IMR-90 (cell line): Measurements from ENCODE around the gene DAAM2. TPM values are rescaled to one million over a fixed set of nuclear protein-coding genes. Genes with fewer than 3 reads are reported as not detected.

Source experiments
- ATAC-seq: fragments of 200-7000 bp; cut with Tn5 transposase; 2 replicates; pipeline ENCODE4 v1.9.1; 2020; ENCODE audit warnings: low read depth, mild to moderate bottlenecking, moderate library complexity
- BruUV-seq: library from RNA; stranded (reverse); fragments of 400-500 nt; replicated peaks from 2 replicates; lab custom pipeline; 2021; lab: Mats Ljungman, UMichigan
- CTCF ChIA-PET: fragments of 300-600 bp; formaldehyde crosslinking; extraction: SDS; loops from one replicate; lab custom pipeline; 2021; ENCODE audit warnings: antibody characterized with exemption; lab: Yijun Ruan, JAX
- POLR2A ChIA-PET: fragments of 300-600 bp; sonication (Branson Sonifier 250); formaldehyde crosslinking; loops from one replicate; lab custom pipeline; 2022; ENCODE audit warnings: antibody characterized with exemption; ENCODE audit not compliant: unreplicated experiment; lab: Charles Lee
- DNase-seq: peaks from one replicate; pipeline ENCODE4 v3.0.0; 2013
- H2AFZ ChIP-seq: replicated peaks from 2 replicates; pipeline ENCODE3; 2013; ENCODE audit warnings: low read length, mild to moderate bottlenecking; ENCODE audit not compliant: poor library complexity
- H2AK5ac ChIP-seq: 2 replicates; pipeline ENCODE4 v1.6.1; 2013; ENCODE audit warnings: low read depth, low read length, inconsistent platforms
- H2AK9ac ChIP-seq: replicated peaks from 2 replicates; pipeline ENCODE3; 2013; ENCODE audit warnings: mild to moderate bottlenecking, low read depth, low read length, moderate library complexity; ENCODE audit not compliant: poor library complexity
- H2BK120ac ChIP-seq: 2 replicates; pipeline ENCODE4 v1.6.1; 2013; ENCODE audit warnings: low read depth, low read length, inconsistent platforms
- H2BK15ac ChIP-seq: 3 replicates; pipeline ENCODE4 v1.6.1; 2013; ENCODE audit warnings: low read depth, low read length, inconsistent platforms
- H2BK20ac ChIP-seq: 2 replicates; pipeline ENCODE4 v1.6.1; 2013; ENCODE audit warnings: low read depth, mild to moderate bottlenecking, inconsistent platforms, low read length, moderate library complexity
- H2BK5ac ChIP-seq: 2 replicates; pipeline ENCODE4 v1.6.1; 2013; ENCODE audit warnings: mild to moderate bottlenecking, low read depth, low read length, inconsistent platforms; ENCODE audit not compliant: poor library complexity, severe bottlenecking
- H3K14ac ChIP-seq: replicated peaks from 2 replicates; pipeline ENCODE4 v1.6.1; 2013; ENCODE audit warnings: low read depth, low read length, inconsistent platforms
- H3K18ac ChIP-seq: 2 replicates; pipeline ENCODE4 v1.6.1; 2013; ENCODE audit warnings: low read depth, low read length, control low read depth
- H3K23ac ChIP-seq: 2 replicates; pipeline ENCODE4 v1.6.1; 2013; ENCODE audit warnings: low read depth, low read length, inconsistent platforms
- H3K27ac ChIP-seq: 2 replicates; pipeline ENCODE4 v1.5.1; 2013; ENCODE audit warnings: mild to moderate bottlenecking, control low read depth, low read length; ENCODE audit not compliant: insufficient read depth
- H3K27me3 ChIP-seq: 2 replicates; pipeline ENCODE4 v1.6.1; 2013; ENCODE audit warnings: low read length; ENCODE audit not compliant: control insufficient read depth, insufficient read depth
- H3K36me3 ChIP-seq: 2 replicates; pipeline ENCODE4 v1.6.1; 2013; ENCODE audit warnings: low read length, mixed read lengths; ENCODE audit not compliant: control insufficient read depth, insufficient read depth
- H3K4ac ChIP-seq: 2 replicates; pipeline ENCODE4 v1.6.1; 2013; ENCODE audit warnings: low read depth, low read length, inconsistent platforms
- H3K4me1 ChIP-seq: 2 replicates; pipeline ENCODE4 v1.6.1; 2013; ENCODE audit warnings: low read length, mixed read lengths; ENCODE audit not compliant: control insufficient read depth, insufficient read depth
- H3K4me2 ChIP-seq: 2 replicates; pipeline ENCODE4 v1.6.1; 2013; ENCODE audit warnings: low read depth, mild to moderate bottlenecking, control low read depth, low read length, moderate library complexity
- H3K4me3 ChIP-seq: 2 replicates; pipeline ENCODE4 v1.5.1; 2013; ENCODE audit warnings: low read depth, mild to moderate bottlenecking, control low read depth, low read length, moderate library complexity; ENCODE audit not compliant: insufficient read depth
- H3K56ac ChIP-seq: 2 replicates; pipeline ENCODE4 v1.6.1; 2013; ENCODE audit warnings: low read length, inconsistent platforms; ENCODE audit not compliant: insufficient read depth; ENCODE audit errors: extremely low read depth
- H3K79me1 ChIP-seq, 2 experiments: 2 replicates each; pipeline ENCODE4 v1.6.1; 2013; ENCODE audit warnings: low read length in 2 of 2, inconsistent platforms in 1 of 2, low read depth in 1 of 2
- H3K9ac ChIP-seq: 2 replicates; pipeline ENCODE4 v1.6.1; 2013; ENCODE audit warnings: low read depth, low read length, control low read depth
- H3K9me1 ChIP-seq: 2 replicates; pipeline ENCODE4 v1.6.1; 2013; ENCODE audit warnings: low read length, inconsistent platforms; ENCODE audit not compliant: insufficient read depth
- H3K9me3 ChIP-seq: 2 replicates; pipeline ENCODE4 v1.6.1; 2013; ENCODE audit warnings: low read length; ENCODE audit not compliant: control insufficient read depth, insufficient read depth
- H4K20me1 ChIP-seq: 2 replicates; pipeline ENCODE4 v1.6.1; 2013; ENCODE audit warnings: low read length, inconsistent platforms; ENCODE audit not compliant: insufficient read depth
- H4K5ac ChIP-seq: 2 replicates; pipeline ENCODE4 v1.6.1; 2013; ENCODE audit warnings: mild to moderate bottlenecking, low read depth, low read length, control low read depth
- H4K8ac ChIP-seq, 2 experiments: 2 replicates each; pipeline ENCODE4 v1.6.1; 2013; ENCODE audit warnings: low read depth in 2 of 2, low read length in 2 of 2, control low read depth in 1 of 2, inconsistent platforms in 1 of 2
- H4K91ac ChIP-seq: 2 replicates; pipeline ENCODE4 v1.6.1; 2013; ENCODE audit warnings: low read depth, low read length, inconsistent platforms; ENCODE audit not compliant: insufficient read depth
- RFX5 ChIP-seq: IDR thresholded peaks from 2 replicates; pipeline ENCODE4 v1.8.0; 2012; ENCODE audit warnings: low read depth, mild to moderate bottlenecking, low read length, moderate library complexity
- WGBS, 2 experiments: methylation state at CpG; one replicate each; pipeline versions ENCODE4 v1.1.5 to v1.1.7; 2013; ENCODE audit warnings: missing lambda C conversion rate in 2 of 2; ENCODE audit not compliant: insufficient read length in 1 of 2; ENCODE audit errors: extremely low coverage in 2 of 2; 5-methylcytosine and 5-hydroxymethylcytosine counted together
- dilution Hi-C: fragments of 300-500 bp; cut with HindIII; formaldehyde crosslinking; loops from one replicate; pipeline ENCODE4 v1.14.3; 2018; ENCODE audit warnings: low sequenced_read_pairs; ENCODE audit not compliant: unreplicated experiment
- in situ Hi-C: fragments of 300-500 bp; cut with MboI; formaldehyde crosslinking; loops from 3 replicates; pipeline ENCODE4 v1.14.3; 2019; ENCODE audit warnings: low sequenced_read_pairs, inconsistent platforms, mixed read lengths
- intact Hi-C: fragments of 100-400 bp; cut with micrococcal nuclease; formaldehyde crosslinking; loops from 2 replicates; pipeline ENCODE4 v1.10.0; 2022
- polyA plus RNA-seq, 3 experiments: library from polyadenylated mRNA; depleted of rRNA; stranded (reverse); fragments of >200 nt; gene quantifications; 2 replicates each; pipeline ENCODE4 v1.2.3, GENCODE V29; 2012; ENCODE audit warnings: low replicate concordance in 1 of 3
- total RNA-seq: library from RNA; depleted of rRNA; stranded (reverse); fragments of >200 nt; gene quantifications from 2 replicates; pipeline ENCODE4 v1.2.3, GENCODE V29; 2012
- TF ChIP-seq, protein P1 (sequence below): fragments of 150-350 bp; IDR thresholded peaks from 2 replicates; pipeline ENCODE4 v1.6.1; 2016; ENCODE audit warnings: low read depth, mild to moderate bottlenecking, low read length, moderate library complexity, borderline replicate concordance

The DAAM2 gene
- total and polyA plus RNA-seq, 2 of the 4 experiments (the other 2 are of a cell fraction): 11.2 to 12.9 TPM

DNA sequence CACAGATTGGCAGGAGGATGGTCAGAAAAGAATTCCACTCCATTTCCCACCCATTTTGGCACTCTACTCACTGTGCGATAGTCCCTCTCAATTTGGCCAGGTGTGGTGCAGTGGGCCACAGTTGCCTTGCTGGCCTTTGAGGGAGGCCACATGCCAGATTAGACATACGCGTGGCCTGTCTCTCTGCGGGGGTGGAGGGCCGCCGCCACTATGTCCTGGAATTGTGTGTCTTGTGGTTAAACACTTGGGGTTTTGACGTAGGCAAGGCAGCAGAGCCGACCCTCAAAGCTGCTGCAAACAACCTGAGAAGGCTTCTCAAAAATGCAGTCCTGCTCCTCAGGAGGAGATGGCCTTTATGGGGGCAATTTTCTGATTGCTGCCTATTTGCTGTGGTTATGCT lies 4.9 kb upstream of the DAAM2 start:
- Histone ChIP-seq H3K4me3 (no peak overlapping the region), H3K9ac (no peak overlapping the region), H3K79me1 (no peaks in the 10 kb centered on the region), H2BK120ac (no peak overlapping the region), H2AK9ac (no peak overlapping the region), H3K27me3 (no peaks in the 10 kb centered on the region), H3K4me1 (peaks cover 10% of the 10 kb centered on the region), H4K8ac (no peak overlapping the region), H4K20me1 (no peaks in the 10 kb centered on the region), H3K9me1 (peaks cover 4% of the 10 kb centered on the region; the same call in 1 of the 2 replicates), H3K36me3 (no peaks in the 10 kb centered on the region), H3K9me3 (no peaks in the 10 kb centered on the region), H2BK20ac (no peak overlapping the region), H2BK5ac (no peak overlapping the region), H3K27ac (no peak overlapping the region), H3K4ac (no peak overlapping the region), H2AFZ (no peak overlapping the region), H2BK15ac (no peak overlapping the region), H4K91ac (no peak overlapping the region), H3K14ac (no peak overlapping the region), H3K23ac (no peak overlapping the region), H3K4me2 (no peak overlapping the region), H2AK5ac (no peak overlapping the region), H3K18ac (no peak overlapping the region), H3K56ac (no peak overlapping the region), H4K5ac (no peak overlapping the region)
- dilution Hi-C loops (no loop called here), in situ Hi-C loops (no loop called here), intact Hi-C loops (no loop called here)
- CTCF ChIA-PET: no interaction called here
- ATAC-seq (no peak), DNase-seq (no peak)
- 100% methylated on average over 1 of the region's 8 CpGs; no CpG with 5 or more reads in 1 of the 2 experiments for WGBS, 2 experiments
- TF ChIP-seq, protein P1, sequence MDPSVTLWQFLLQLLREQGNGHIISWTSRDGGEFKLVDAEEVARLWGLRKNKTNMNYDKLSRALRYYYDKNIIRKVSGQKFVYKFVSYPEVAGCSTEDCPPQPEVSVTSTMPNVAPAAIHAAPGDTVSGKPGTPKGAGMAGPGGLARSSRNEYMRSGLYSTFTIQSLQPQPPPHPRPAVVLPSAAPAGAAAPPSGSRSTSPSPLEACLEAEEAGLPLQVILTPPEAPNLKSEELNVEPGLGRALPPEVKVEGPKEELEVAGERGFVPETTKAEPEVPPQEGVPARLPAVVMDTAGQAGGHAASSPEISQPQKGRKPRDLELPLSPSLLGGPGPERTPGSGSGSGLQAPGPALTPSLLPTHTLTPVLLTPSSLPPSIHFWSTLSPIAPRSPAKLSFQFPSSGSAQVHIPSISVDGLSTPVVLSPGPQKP: no peak
- TF ChIP-seq RFX5: no peak
- POLR2A ChIA-PET: no interaction called here
- no TSS peak for BruUV-seq
